Muscle of leg (tissue), 11 donors: ENCODE results near the gene BNIP3. TPM values are rescaled to one million over a fixed set of nuclear protein-coding genes. Genes with fewer than 3 reads are reported as not detected.
"Not testable (repeated sequence)": the region's sequence is repeated elsewhere in the genome, so short reads cannot be mapped to it uniquely, and the experiment has no call there.

Experiments used
- DNase-seq: peaks from one replicate; pipeline ENCODE4 v3.0.0; 2013
- H3K27ac ChIP-seq: one replicate; pipeline ENCODE4 v1.5.1; 2013; ENCODE audit warnings: mild to moderate bottlenecking, low read length, control low read depth
- H3K27me3 ChIP-seq: one replicate; pipeline ENCODE4 v1.6.1; 2013; ENCODE audit warnings: low read length; ENCODE audit not compliant: control insufficient read depth, insufficient read depth
- H3K36me3 ChIP-seq: one replicate; pipeline ENCODE4 v1.6.1; 2013; ENCODE audit warnings: low read length; ENCODE audit not compliant: control insufficient read depth, insufficient read depth
- H3K4me1 ChIP-seq: one replicate; pipeline ENCODE4 v1.6.1; 2013; ENCODE audit warnings: low read length; ENCODE audit not compliant: control insufficient read depth, insufficient read depth
- H3K4me3 ChIP-seq: one replicate; pipeline ENCODE4 v1.5.1; 2013; ENCODE audit warnings: low read length, control low read depth
- H3K9me3 ChIP-seq: replicated peaks from 2 replicates; pipeline ENCODE4 v1.6.1; 2013; ENCODE audit warnings: low read depth, low read length; ENCODE audit not compliant: control insufficient read depth
- WGBS: methylation state at CpG from one replicate; pipeline ENCODE4 v1.1.5; 2013; ENCODE audit warnings: missing lambda C conversion rate; ENCODE audit not compliant: insufficient coverage; 5-methylcytosine and 5-hydroxymethylcytosine counted together
- polyA plus RNA-seq, 8 donors: library from polyadenylated mRNA; unstranded; fragments of 120-200 nt; gene quantifications; one replicate each; pipeline versions ENCODE4 v1.2.1 to v1.2.3, GENCODE V29; 2013; ENCODE audit warnings: inconsistent platforms in 1 of 8, low replicate concordance in 1 of 8; ENCODE audit not compliant: insufficient read length in 8 of 8, insufficient read depth in 1 of 8
- total RNA-seq: library from RNA; stranded (reverse); fragments of 120-200 nt; gene quantifications from one replicate; pipeline ENCODE4 v1.2.4, GENCODE V29; 2013

Gene BNIP3
- total and polyA plus RNA-seq, 9 donors = 34.6 to 44.6 (median 40.0) TPM

- no peaks in the 10 kb centered on the region for H3K27me3 ChIP-seq
- H3K36me3 ChIP-seq = peaks cover 4% of the 10 kb centered on the region
- peaks cover 18% of the 10 kb centered on the region for H3K4me1 ChIP-seq
- no peak overlapping the region for H3K4me3 ChIP-seq
- no peak for DNase-seq
- peaks cover 16% of the 10 kb centered on the region for H3K9me3 ChIP-seq
- no peak overlapping the region for H3K27ac ChIP-seq
- 93% methylated on average over 25 of the region's 28 CpGs for WGBS
These were observed 54.8 kb downstream of the BNIP3 start for GRCh38 chr10:131926743-131927595.

GRCh38 chr10:131926253-131926652, 55.5 kb downstream of the BNIP3 start:
- Histone ChIP-seq H3K27ac (no peak overlapping the region), H3K36me3 (peaks cover 4% of the 10 kb centered on the region), H3K9me3 (peaks cover 16% of the 10 kb centered on the region), H3K27me3 (no peaks in the 10 kb centered on the region), H3K4me1 (peaks cover 13% of the 10 kb centered on the region), H3K4me3 (no peak overlapping the region)
- no peak for DNase-seq
- 100% methylated on average over 5 of the region's 10 CpGs for WGBS

- Histone ChIP-seq H3K36me3 (peaks cover 4% of the 10 kb centered on the region), H3K27ac (no peak overlapping the region), H3K27me3 (no peaks in the 10 kb centered on the region), H3K9me3 (peaks cover 16% of the 10 kb centered on the region), H3K4me3 (no peak overlapping the region), H3K4me1 (peaks cover 10% of the 10 kb centered on the region)
- WGBS = 100% methylated on average over 5 of the region's 9 CpGs
- DNase-seq = no peak
These were observed 56.0 kb downstream of the BNIP3 start for GRCh38 chr10:131925716-131926115.

GRCh38 chr10:131925011-131925649, 56.6 kb downstream of the BNIP3 start:
- peaks cover 10% of the 10 kb centered on the region for H3K4me1 ChIP-seq

GRCh38 chr10:131923038-131923756, 58.5 kb downstream of the BNIP3 start:
- Histone ChIP-seq H3K9me3 (peaks cover 16% of the 10 kb centered on the region), H3K27me3 (no peaks in the 10 kb centered on the region), H3K36me3 (peaks cover 4% of the 10 kb centered on the region), H3K4me3 (no peak overlapping the region), H3K4me1 (peaks cover 2% of the 10 kb centered on the region), H3K27ac (no peak overlapping the region)
- no peak for DNase-seq
- WGBS = 87% methylated on average over 5 of the region's 11 CpGs

More at GRCh38 chr10:131925011-131925649, 56.6 kb downstream of the BNIP3 start:
- Histone ChIP-seq H3K27ac (no peak overlapping the region), H3K4me3 (no peak overlapping the region), H3K27me3 (no peaks in the 10 kb centered on the region), H3K36me3 (peaks cover 4% of the 10 kb centered on the region), H3K9me3 (peaks cover 16% of the 10 kb centered on the region)
- DNase-seq = no peak

- Histone ChIP-seq H3K27ac (no peak overlapping the region), H3K27me3 (no peaks in the 10 kb centered on the region), H3K4me3 (no peak overlapping the region), H3K36me3 (peaks cover 2% of the 10 kb centered on the region), H3K9me3 (peaks cover 10% of the 10 kb centered on the region), H3K4me1 (no peaks in the 10 kb centered on the region)
- no peak for DNase-seq
- 58% methylated on average over 8 of the region's 8 CpGs for WGBS
These were observed 60.5 kb downstream of the BNIP3 start for GRCh38 chr10:131921184-131921583.

GRCh38 chr10:131920693-131921092, 61.0 kb downstream of the BNIP3 start:
- H3K4me3 ChIP-seq = no peak overlapping the region
- DNase-seq = no peak
- peaks cover 8% of the 10 kb centered on the region for H3K9me3 ChIP-seq
- no peaks in the 10 kb centered on the region for H3K4me1 ChIP-seq
- WGBS = 87% methylated on average over 4 of the region's 5 CpGs
- peaks cover 1% of the 10 kb centered on the region for H3K36me3 ChIP-seq
- no peaks in the 10 kb centered on the region for H3K27me3 ChIP-seq
- no peak overlapping the region for H3K27ac ChIP-seq

GRCh38 chr10:131920151-131920550, 61.6 kb downstream of the BNIP3 start:
- Histone ChIP-seq H3K27ac (no peak overlapping the region), H3K36me3 (no peaks in the 10 kb centered on the region), H3K4me1 (no peaks in the 10 kb centered on the region), H3K4me3 (no peak overlapping the region), H3K27me3 (no peaks in the 10 kb centered on the region), H3K9me3 (peaks cover 4% of the 10 kb centered on the region)
- no peak for DNase-seq
- WGBS = 93% methylated on average over 9 of the region's 11 CpGs

- 95% methylated on average over 14 of the region's 14 CpGs for WGBS
- H3K4me1 ChIP-seq, H3K27me3 ChIP-seq, H3K9me3 ChIP-seq, H3K36me3 ChIP-seq, H3K4me3 ChIP-seq, DNase-seq, H3K27ac ChIP-seq: not testable (repeated sequence)
These were observed 62.3 kb downstream of the BNIP3 start for GRCh38 chr10:131919461-131919860.
